NB4 (cell line): ENCODE results near the gene PTGES3.

ENCODE experiments used
- CTCF ChIP-seq: IDR thresholded peaks from one replicate; pipeline ENCODE4 v1.5.1; 2012; ENCODE audit warnings: low read depth, low read length
- POLR2A ChIP-seq: IDR thresholded peaks from 2 replicates; pipeline ENCODE4 v1.6.1; 2011; ENCODE audit warnings: mild to moderate bottlenecking; ENCODE audit not compliant: insufficient read length; ENCODE audit errors: extremely low read depth

GRCh38 chr12:56641219-56641618 lies 46.9 kb downstream of the PTGES3 start:
- TF ChIP-seq CTCF, result no peak
- TF ChIP-seq POLR2A, result no peak
